T follicular helper cell (primary cell): ENCODE results near the gene CFAP45.

Experiments used
- DNase-seq: peaks from one replicate; pipeline ENCODE4 v3.0.0-alpha.2; 2020; ENCODE audit warnings: low read depth
- total RNA-seq, 2 experiments: gene quantifications; one replicate each; lab custom pipeline; 2026; lab: John Stamatoyannopoulos, UW

CFAP45 gene
- total RNA-seq = 0.61 to 0.90 reads per million in 2 experiments

GRCh38 chr1:159900086-159900680 lies at the start of gene CFAP45:
TSS of gene CFAP45 (minus strand) at chr1:159900165. CDS start at chr1:159900098, 67 bp downstream.
- DNase-seq = no peak

- DNase-seq = no peak
Observed at GRCh38 chr1:159949123-159949522, 49.2 kb upstream of the CFAP45 start.

GRCh38 chr1:159947942-159948341 lies 48.0 kb upstream of the CFAP45 start:
- DNase-seq = no peak

- no peak for DNase-seq
Observed at GRCh38 chr1:159946242-159947187, 46.5 kb upstream of the CFAP45 start.

GRCh38 chr1:159945483-159946241 lies 45.7 kb upstream of the CFAP45 start, which contains the start of gene IGSF9:
TSS of gene IGSF9 (minus strand) at chr1:159945613. CDS start at chr1:159943454, 2,159 bp downstream.
- DNase-seq = peak; percentile 71

GRCh38 chr1:159944623-159945455 lies 44.9 kb upstream of the CFAP45 start:
- DNase-seq = no peak

- DNase-seq = no peak
Observed at GRCh38 chr1:159943908-159944622, 44.1 kb upstream of the CFAP45 start.

- DNase-seq = no peak
Observed at GRCh38 chr1:159943278-159943640, 43.3 kb upstream of the CFAP45 start.

- no peak for DNase-seq
Observed at GRCh38 chr1:159942632-159943277, 42.8 kb upstream of the CFAP45 start.

GRCh38 chr1:159941591-159942560 lies 41.9 kb upstream of the CFAP45 start:
- DNase-seq = no peak

GRCh38 chr1:159941141-159941540 lies 41.2 kb upstream of the CFAP45 start:
- DNase-seq = no peak

GRCh38 chr1:159940006-159940620 lies 40.1 kb upstream of the CFAP45 start:
- DNase-seq = no peak

- DNase-seq = no peak
Observed at GRCh38 chr1:159939678-159940002, 39.7 kb upstream of the CFAP45 start.

GRCh38 chr1:159938905-159939677 lies 39.1 kb upstream of the CFAP45 start:
- DNase-seq = no peak

- DNase-seq = no peak
Observed at GRCh38 chr1:159938211-159938852, 38.4 kb upstream of the CFAP45 start.

- DNase-seq = no peak
Observed at GRCh38 chr1:159937054-159937750, 37.2 kb upstream of the CFAP45 start.
